NCI-H2171 (cell line): ENCODE data around the gene RPS2.
"Not testable (repeated sequence)": the region's sequence is repeated elsewhere in the genome, so short reads cannot be mapped to it uniquely, and the experiment has no call there.

Source experiments
- DNase-seq: peaks from one replicate; lab custom pipeline; 2025; lab: John Stamatoyannopoulos, UW

Gene RPS2

DNA sequence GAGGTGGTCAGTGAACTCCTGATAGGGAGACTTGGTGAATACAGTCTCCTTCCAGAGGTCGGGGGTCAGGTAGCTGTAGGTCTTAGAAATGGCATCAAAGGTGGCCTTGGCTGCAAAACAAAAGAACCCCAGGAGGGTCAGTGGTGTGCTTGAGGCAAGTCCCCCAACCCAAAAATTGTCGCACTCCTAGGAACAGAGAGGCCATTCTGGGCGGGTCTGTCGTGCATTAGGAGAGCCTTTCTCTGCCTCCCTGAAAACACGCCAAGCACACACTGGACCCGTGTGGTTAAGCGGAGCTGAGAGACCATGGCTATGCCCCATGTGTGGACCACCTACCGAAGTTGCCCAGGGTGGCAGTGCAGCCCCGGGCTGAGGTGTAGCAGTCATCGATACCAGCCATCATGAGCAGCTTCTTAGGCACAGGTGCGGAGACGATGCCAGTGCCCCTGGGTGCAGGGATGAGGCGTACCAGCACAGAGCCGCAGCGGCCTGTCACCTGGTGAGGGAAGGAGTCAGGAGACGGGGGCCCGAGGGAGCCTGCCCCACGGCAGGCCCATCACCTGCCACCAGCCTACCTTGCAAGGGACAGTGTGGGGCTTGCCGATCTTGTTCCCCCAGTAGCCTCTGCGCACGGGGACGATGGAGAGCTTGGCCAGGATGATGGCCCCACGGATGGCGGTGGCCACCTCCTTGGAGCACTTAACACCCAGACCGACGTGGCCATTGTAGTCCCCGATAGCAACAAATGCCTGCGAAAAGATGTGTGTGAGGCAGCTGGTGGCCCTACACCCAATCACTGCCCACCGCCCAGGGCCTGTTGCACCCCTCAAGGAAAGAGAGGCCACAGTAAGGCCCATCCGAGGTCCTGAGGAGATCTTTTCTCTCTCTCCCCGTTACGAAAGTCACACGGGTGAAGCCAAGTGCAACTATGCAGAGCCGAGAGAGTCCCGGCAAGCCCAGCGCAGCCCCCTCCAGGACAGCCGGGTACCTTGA is 2.2 kb downstream of the RPS2 start:
- DNase-seq: not testable (repeated sequence)

DNA sequence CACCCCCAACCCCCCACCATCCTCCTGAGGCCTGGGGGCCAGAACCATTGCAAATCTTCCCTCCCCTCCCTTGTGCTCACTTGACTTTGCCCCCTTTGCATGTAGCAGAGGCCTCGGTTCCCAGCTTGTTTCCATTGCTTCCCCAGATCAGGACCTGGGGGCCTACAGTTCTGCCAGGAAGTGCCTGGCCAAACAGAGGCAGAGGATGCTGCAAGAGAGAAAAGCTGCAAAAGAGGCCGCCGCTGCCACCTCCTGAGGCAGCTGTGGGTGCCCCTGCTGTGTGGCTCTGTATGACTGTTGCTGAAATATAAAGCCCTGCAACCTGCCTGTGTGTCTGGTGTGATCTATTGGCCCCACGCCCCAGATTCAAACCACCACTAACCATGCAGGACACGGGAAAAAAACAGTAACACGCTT is 3.0 kb downstream of the RPS2 start:
- DNase-seq: no peak

DNA sequence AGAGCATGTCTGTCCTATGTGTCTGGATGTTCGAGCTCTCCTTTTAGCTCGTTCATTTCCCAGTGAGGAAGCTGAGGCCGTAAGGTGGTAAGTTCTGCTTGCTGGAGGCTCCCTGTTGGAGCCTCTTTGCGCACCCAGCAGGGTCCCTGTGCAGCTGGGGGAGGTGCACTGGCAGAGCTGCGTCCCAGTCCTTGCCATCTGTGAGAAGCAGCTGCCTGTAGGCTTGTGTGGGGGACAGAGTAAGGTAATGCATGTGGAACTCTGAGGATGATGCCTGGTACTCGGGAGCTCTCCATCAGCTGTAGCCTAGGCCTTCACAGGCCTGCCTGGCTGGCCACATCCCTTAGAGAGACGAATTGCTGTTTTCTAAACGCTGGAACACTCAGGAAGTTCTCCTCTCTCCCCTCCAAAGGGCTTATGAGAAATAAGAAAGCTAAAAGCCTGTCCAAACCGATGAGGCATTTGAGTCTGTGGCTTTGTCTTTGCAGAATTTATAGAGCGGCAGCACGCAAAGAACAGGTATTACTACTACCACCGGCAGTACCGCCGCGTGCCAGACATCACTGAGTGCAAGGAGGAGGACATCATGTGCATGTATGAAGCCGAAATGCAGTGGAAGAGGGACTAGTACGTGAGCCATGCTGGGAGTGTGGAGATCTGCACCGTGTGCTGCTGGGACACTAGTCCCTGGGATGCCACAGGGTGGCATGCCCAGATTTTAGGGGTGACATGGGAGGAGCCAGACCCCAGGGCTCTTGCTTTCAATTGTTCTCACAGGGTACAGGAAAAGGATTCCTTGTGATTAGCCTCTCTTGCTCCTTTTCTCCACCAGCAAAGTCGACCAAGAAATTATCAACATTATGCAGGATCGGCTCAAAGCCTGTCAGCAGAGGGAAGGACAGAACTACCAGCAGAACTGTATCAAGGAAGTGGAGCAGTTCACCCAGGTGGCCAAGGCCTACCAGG is 3.7 kb downstream of the RPS2 start:
- peak; percentile 76 for DNase-seq

DNA sequence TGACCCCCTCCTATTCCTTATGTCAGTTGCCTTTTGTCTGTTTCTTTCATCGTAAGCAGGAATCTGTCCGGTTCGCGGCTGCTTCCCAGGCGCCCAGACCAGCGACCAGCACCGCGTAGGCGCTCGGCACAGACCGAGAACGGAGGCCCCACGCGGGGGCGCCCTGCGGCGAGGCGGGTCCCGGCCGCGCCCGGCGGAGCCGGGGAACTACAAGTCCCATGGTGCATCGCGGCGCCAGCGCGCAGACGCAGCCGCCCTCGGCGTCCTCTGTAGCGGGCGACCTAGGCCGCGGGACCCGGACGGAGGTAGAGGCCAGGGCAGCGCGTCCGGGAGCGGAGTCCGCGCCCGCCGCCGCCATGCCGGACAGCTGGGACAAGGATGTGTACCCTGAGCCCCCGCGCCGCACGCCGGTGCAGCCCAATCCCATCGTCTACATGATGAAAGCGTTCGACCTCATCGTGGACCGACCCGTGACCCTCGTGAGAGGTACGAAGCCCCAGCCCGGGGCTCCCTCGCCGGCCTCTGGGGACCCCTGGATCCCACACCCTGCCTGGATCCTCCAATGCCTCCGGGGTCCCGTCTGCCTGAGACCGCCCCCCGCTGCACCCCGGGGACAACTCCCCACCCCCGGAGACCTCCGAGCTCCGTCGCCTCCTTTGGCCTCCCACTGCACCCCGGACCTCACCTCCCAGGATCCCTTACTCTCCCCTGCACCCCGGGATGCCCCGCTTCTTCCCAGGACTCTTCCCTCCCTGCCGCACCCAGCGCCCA is 5.2 kb downstream of the RPS2 start, which contains the start of gene NDUFB10:
Gene NDUFB10 (plus strand): TSS at position 270 of the 771 bp plus-strand sequence. CDS start 87 bp downstream, at position 357.
- peak; percentile 85 for DNase-seq

DNA sequence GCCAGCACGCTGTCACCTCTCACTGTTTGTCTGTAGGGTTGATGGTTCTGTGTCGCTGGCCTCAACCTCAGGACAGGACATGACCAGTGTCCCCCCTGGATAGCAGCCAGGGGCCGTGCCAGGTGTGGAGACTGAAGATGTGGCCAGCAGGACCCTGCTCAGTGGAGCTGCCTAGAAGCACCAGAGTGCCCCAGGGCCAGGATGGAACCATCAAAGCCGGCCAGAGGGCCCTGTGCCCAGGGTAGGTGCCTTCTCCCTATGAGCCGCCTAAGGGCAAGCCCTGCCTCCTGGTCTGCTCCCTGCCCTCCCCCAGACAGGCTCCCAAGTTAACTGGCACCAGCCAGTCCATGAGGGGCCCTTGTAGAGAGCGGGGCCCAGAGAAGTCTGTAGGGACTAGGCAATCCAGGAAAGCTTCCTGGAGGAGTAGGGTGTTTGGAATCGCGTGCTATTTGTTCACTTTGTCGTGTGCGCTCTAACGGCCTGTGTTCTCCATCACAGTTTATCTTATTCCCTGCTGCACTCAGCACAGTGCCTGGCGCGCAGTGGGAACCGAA is 5.8 kb downstream of the RPS2 start:
- no peak for DNase-seq

DNA sequence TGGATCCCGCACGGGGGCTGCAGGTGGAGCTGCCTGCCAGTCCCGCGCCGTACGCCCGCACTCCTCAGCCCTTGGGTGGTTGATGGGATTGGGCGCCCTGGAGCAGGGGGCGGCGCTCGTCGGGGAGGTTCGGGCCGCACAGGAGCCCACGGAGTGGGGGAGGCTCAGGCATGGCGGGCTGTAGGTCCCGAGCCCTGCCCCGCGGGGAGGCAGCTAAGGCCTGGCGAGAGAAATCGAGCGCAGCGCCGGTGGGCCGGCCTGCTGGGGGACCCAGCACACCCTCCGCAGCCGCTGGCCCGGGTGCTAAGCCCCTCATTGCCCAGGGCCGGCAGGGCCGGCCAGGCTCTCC is 6.5 kb downstream of the RPS2 start:
- DNase-seq: not testable (repeated sequence)

DNA sequence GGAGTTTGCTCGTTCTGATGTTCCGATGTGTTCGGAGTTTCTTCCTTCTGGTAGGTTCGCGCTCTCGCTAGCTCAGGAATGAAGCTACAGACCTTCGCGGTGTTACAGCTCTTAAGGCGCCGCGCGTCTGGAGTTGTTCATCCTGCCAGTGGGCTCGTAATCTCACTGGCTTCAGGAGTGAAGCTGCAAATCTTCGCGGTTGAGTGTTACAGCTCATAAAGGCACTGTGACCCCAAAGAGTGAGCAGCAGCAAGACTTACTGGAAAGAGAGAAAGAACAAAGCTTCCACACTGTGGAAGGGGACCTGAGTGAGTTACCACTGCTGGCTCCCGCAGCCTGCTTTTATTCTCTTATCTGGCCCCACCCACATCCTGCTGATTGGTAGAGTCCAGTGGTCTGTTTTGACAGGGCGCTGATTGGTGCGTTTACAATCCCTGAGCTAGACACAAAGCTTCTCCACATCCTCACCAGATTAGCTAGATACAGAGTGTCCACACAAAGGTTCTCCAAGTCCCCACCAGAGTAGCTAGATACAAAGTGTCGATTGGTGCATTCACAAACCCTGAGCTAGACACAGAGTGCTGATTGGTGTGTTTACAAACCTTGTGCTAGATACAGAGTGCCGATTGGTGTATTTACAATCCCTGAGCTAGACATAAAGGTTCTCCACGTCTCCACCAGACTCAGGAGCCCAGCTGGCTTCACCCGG is 7.0 kb downstream of the RPS2 start:
- not testable (repeated sequence) for DNase-seq

DNA sequence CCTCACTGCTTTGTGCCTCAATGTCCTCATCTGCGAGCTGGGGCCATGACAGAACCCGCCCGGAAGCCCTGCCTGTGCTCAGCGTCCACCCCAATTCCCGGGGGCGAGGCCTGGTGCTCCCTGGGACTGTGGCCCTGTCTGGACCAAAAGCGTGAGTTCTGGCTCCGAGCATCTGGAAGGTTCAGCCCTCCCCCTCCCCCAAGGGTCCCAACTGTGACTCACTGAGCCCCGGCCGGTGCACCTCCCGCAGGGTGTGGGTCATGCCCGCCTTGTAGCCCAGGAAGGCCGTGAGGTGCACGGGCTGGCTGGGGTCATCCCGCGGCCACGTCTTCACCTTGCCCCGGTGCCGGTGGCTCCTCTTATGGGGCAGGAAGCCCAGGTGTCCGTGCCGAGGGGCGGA is 10.9 kb downstream of the RPS2 start:
- no peak for DNase-seq

DNA sequence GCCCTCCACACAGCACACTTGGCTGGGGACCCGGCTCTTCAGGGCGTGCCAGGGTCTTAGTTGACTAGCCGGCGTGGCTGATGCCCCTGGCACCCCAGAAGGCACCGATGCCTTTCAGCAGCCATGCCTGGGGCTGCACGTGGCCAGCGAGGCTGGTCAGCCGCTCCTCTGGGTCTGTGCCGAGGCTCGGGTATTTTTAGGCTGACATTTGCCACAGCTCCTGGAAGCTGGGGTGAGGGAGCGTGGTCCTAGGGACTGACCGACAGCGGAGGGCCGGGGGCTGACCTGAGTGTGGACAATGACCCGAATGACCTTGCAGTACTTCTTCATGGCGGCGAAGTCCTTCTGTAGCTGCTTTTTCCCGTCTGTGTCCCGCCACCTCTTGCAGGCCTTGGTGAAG is 14.1 kb downstream of the RPS2 start:
- no peak for DNase-seq

DNA sequence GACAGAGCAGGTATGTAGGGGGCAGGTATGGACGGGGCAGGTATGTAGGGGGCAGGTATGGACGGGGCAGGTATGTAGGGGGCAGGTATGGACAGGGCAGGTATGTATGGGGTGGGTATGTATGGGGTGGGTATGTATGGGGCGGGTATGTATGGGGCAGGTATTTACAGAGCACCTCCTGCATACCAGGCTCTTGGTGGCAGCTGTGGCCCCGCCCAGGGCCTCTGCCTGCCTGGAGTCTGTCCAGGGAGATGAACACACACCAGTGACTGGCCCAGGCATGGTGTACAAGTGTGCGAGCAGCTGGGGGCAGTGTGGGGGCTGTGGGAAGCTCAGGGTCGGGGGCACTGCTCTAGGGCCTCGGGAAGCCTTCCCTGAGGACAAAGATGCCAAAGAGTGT is 14.6 kb downstream of the RPS2 start:
- no peak for DNase-seq

DNA sequence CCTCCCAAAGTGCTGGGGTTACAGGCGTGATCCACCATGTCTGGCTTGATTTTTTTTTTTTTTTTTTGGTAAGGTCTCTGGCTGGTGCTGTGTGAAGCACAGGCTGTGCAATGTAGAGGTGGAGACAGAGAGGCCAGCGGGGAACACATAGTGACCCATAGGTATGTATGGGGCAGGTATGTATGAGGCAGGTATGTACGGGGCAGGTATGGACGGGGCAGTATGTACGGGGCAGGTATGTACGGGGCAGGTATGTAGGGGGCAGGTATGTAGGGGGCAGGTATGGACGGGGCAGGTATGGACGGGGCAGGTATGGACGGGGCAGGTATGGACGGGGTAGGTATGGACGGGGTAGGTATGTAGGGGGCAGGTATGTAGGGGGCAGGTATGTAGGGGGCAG is 15.1 kb downstream of the RPS2 start:
- no peak for DNase-seq

DNA sequence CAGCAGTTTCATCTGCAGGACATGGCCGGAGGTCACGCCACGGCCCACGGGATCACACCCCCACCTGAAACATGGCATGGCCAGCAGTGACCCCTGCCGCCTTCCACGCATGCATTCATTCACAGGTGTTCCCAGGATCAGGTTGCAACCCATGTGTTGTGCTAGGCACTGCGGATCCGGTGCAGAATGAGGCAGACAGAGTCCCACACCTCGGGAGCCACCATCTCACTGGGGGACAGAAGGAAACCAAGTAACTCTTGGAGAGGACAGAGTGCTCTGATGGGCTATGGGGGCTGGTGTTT is 17.3 kb downstream of the RPS2 start:
- no peak for DNase-seq

DNA sequence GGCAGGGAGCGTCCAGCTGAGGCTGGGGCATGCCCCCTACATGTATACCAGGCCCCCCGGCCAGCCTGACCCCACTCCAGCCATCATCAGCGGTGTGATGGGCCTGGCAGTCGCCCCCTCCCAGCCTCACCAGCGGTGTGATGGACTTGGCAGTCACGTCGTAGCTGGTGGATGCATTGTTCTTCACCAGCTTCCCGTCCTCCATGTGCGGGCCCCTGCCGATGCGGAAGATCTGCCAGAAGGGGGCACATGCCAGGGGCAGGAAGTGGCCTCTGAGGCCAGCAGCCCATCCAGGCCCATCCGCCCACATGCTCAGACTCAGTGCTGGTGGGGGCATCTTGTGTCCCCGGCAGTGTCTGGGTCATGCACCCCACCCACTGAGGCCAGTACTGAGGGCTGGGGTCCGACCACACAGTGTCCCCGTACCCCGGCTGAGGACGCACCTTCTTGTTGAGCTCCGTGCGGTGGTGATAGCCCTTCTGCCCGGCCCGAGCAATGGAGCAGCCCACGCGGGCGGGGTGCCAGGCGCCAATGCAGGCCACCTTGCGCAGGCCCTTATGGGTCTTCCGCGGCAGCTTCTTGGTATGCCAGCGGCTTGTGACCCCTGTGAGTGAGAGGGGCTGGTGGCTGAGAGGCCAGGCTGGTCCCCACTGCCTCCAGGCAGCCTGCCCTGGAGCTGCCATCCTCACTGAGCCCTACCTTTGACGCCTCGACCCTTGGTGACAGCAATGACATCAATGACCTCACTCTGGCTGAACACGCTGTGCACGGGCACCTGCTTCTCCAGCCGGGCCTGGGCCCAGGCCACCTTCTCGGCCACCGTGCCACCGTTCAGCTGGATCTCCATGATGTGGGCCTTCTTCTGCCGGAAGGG is 17.9 kb downstream of the RPS2 start:
- DNase-seq: no peak

DNA sequence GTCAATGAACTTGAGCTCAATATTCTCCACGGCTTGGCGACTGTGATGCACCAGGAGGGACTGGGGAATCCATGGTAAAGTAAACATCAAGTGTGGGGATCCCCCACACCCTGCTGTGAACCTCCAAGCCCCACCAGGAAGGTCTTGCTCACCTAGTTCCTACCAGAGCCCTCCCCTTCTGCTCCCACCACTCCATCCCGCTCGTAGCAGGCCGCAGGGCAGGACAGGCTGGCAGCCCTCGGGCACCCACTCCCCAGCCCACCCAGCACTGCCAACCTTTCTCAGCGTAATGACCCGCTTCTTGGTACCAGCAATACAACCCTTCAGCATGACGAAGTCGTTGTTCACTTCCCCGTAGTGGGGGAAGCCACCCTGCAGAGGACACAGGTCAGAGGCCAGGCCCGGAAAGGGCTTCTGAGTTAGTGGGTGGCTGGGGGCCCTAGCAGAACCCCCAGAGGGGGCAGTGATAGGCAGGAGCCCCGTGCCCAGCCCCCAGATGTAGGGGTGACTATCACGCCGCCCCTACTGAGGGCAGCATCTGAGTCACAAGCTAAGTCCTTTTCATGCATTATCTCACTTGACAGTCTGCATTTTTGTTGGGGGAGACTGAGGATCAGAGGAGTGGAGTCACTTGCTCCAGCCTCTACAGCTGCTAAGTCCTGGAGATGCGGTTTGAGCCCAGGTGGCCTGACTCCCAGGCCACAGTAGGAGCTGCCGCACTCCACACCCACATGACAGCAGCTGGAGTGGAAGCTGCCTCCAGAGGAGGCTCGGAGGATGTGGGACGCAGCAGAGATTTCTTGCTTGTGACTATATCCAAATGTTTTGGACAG is 18.9 kb downstream of the RPS2 start:
- no peak for DNase-seq

DNA sequence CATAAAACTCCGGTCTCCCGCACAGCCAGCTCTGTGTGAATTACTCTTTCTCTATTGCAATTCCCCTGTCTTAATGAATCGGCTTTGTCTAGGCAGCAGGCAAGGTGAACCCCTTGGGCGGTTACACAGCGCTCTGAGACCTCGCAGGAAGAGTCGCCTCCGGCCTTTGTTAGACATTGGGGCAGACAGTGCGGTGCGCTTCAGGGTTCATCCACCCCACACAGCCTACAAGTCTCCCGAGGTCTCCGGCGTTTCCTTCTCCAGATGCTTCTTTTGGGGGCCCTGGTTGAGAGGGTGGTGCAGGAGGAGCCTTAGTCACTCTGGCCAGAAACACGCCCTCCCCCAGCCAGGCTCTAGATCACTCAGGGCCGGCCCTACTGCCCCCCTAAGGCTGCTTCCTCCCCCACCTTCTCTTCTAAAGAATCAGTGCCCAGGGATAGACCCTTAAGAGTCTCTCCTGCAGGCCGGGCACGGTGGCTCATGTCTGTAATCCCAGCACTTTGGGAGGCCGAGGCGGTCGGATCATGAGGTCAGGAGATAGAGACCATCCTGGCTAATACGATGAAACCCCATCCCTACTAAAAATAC is 19.9 kb downstream of the RPS2 start:
- no peak for DNase-seq

DNA sequence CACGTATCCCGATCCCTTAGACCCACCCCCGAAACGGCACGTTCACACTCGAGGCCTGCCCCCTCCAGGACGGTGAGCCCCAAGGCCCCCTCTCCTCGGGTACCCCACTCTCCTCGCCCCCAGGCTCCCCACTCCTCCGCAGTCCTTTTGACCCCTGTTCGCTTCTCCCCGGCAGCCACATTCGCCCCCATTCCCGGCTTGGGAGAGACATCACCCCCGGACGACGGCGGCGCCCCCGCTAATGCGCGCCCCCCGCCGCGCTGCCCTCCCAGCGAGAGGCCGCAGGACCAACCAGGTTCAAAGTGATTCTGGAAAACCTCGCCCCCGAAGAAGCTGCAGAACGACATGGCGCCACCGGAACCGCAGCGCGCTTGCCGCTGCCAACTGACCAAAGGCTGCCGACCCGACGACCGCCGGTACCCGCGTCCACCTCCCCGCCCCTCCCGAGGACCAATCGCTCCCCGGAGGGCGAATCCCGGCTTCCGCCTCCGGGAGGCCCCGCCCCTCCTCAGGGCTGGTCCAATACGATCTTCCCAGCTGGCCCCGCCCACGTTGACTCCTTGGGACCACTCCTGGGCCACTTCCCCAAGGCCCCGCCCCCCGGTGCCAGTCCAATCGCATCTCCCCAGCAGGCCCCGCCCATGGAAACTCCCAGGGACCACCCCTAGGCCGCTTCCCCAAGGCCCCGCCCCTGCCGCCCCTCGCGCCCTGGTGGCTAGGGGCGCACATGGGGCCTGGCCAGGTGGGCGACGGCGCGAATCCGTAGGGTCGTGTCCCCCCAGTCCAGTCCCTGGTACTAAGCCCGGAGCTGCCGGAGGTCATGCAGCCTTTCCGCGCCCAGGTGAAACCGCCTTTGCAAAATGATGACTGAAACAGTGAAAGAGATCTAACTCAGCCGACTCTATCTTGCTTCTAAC is 21.6 kb downstream of the RPS2 start, which contains the start of gene MSRB1:
Gene MSRB1 (minus strand): TSS at position 390 of the 917 bp plus-strand sequence. CDS start 43 bp downstream, at position 347.
- peak; percentile 100 for DNase-seq

DNA sequence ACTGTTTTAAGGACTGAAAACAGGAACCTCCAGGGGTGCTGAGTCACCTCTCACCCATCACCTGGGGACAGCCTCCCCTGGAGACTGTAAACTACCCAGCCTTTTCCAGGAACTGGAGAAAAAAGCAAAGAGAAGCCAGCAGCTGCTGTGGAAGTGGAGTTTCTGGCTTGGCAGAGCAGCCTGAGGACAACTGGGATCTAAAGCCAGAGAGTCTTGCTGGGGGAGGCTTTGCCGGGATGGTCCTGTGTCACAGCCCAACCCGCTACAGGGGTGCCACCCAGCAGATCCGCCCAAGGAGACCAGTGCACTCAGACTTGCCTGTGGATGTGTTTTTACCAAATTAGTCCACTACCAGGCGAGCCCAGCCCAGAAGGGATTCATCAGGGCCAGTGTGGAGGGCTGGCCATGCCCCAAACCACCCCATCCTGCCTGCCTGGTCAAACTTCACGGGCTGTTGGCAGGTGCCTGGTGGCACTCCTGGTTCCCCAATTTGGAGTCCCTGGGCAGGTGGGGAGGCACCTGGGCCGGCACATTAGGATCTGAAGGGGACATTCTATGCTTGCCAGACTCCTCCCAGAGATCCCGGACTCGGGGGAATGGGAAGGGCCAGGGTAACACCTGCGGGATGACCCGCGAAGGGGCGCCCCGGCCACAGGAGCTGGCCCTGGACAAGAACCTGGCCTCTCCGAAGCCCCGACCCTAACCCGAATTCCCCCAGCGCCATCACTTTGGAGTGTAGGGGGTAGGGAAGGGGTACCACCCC is 22.4 kb downstream of the RPS2 start:
- no peak for DNase-seq
